Fibroblast of mammary gland (primary cell): ENCODE measurements around the gene ZFC3H1.

Experiments used
- DNase-seq: peaks from one replicate; pipeline ENCODE4 v3.0.0-alpha.2; 2010; ENCODE audit warnings: low read depth
- H3K4me3 ChIP-seq: 2 replicates; pipeline ENCODE4 v1.5.1; 2011; ENCODE audit warnings: low read depth, mild to moderate bottlenecking, low read length, moderate library complexity; ENCODE audit not compliant: control insufficient read depth
- TF ChIP-seq, protein P1 (sequence below): conservative IDR thresholded peaks from 2 replicates; pipeline ENCODE4 v1.5.1; 2011; ENCODE audit warnings: low read depth, low read length, inconsistent platforms; ENCODE audit not compliant: control insufficient read depth, insufficient read depth

ZFC3H1 gene

DNA sequence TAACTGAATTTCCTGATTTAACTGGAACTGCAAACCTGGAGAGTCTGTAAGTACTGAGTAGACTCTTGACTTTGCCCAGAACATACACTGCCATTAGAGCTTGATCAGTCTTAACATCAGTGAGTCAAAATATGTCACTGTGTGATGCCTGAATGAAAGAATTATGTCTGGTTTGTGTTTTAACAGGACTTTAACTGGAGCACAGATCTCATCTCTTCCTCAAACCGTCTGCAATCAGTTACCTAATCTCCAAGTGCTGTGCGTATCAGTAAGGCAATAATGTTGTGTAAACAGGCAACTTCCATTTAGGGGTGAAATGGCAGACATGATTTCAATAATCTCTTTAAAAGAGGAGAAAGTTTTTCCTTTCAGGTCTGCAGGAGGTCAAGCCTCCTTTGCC lies 97.0 kb downstream of the ZFC3H1 start:
- TF ChIP-seq, protein P1, sequence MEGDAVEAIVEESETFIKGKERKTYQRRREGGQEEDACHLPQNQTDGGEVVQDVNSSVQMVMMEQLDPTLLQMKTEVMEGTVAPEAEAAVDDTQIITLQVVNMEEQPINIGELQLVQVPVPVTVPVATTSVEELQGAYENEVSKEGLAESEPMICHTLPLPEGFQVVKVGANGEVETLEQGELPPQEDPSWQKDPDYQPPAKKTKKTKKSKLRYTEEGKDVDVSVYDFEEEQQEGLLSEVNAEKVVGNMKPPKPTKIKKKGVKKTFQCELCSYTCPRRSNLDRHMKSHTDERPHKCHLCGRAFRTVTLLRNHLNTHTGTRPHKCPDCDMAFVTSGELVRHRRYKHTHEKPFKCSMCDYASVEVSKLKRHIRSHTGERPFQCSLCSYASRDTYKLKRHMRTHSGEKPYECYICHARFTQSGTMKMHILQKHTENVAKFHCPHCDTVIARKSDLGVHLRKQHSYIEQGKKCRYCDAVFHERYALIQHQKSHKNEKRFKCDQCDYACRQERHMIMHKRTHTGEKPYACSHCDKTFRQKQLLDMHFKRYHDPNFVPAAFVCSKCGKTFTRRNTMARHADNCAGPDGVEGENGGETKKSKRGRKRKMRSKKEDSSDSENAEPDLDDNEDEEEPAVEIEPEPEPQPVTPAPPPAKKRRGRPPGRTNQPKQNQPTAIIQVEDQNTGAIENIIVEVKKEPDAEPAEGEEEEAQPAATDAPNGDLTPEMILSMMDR: no peak
- no peak for DNase-seq

DNA sequence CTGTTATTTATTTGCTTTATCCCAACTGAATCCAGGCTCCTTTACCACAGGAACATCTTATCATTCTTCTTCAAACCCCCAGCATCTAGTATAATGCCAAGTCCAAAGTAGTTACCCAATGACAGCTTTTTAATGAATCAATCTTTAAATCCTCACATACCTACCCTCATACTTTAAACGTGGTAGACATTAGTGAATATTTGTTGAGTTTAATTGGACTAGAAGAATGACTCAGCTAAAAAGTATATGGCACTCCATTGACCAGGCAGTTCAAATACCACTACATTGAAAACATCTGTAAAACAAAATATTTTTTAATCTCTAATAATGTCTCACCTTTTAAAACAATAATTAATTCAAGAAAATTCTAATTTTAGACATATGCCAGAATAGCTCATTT lies 98.1 kb downstream of the ZFC3H1 start:
- DNase-seq: no peak
- TF ChIP-seq, protein P1: no peak
- no peak overlapping the region for H3K4me3 ChIP-seq

More for the DNA sequence above, 97.0 kb downstream of the ZFC3H1 start:
- no peak overlapping the region for H3K4me3 ChIP-seq

DNA sequence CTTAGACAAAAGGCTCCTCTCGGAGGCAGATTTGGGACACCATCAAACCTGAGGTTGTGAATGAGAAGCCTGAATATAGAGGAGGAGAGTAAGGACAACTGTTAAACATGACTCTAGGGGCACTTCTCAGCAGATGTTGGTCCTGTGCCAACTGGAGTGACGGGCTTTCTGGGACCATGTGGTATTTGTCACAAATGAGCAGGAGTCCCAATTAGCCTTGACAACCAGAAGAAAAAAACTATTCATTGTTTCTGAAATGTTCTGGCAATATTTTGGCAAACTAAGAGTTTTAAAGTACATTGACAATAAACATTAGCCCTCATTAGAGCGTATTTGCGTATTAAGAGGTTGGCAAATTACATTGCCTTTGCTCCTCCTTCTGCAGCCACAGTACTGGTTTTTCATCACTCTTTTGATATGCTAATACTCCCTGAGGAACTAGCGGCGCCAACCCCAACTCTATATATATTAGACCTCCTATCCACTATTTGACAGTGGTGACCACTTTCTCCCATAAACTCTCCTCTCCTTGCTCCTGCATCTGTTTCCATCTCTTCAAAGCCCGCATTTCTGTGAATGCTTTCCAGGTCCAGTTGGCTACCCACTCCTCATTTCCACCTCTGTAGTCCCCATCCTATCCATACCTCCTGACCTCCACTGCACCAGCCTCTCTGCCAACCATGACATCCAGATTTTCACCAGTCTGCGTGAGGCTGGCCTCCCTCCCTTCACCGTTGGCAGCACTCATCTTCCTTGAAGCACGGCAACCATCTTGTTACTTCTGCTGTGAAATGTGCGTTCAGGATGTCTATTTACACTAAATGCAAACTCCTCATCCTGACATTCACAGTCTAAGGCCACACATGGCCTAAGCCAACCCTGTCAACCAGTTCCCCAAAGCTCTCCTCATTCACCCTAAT lies 100.7 kb downstream of the ZFC3H1 start:
- TF ChIP-seq, protein P1: no peak
- no peak overlapping the region for H3K4me3 ChIP-seq
- DNase-seq: no peak
